Stimulated activated CD4-positive, alpha-beta T cell treated with anti-CD3 and anti-CD28 coated beads, TNF-alpha, amount 100 ng/mL, for 24 hours (primary cell): ENCODE results near the gene RNU7-1.

Experiments
- DNase-seq, 3 experiments: peaks; one replicate each; pipeline ENCODE4 v3.0.0-alpha.2; 2020; ENCODE audit warnings: low read depth in 3 of 3

Gene RNU7-1

GRCh38 chr12:6953442-6954315 lies 10.1 kb downstream of the RNU7-1 start:
- DNase-seq: peak; percentile 70 to 86 (median 72)

DNA sequence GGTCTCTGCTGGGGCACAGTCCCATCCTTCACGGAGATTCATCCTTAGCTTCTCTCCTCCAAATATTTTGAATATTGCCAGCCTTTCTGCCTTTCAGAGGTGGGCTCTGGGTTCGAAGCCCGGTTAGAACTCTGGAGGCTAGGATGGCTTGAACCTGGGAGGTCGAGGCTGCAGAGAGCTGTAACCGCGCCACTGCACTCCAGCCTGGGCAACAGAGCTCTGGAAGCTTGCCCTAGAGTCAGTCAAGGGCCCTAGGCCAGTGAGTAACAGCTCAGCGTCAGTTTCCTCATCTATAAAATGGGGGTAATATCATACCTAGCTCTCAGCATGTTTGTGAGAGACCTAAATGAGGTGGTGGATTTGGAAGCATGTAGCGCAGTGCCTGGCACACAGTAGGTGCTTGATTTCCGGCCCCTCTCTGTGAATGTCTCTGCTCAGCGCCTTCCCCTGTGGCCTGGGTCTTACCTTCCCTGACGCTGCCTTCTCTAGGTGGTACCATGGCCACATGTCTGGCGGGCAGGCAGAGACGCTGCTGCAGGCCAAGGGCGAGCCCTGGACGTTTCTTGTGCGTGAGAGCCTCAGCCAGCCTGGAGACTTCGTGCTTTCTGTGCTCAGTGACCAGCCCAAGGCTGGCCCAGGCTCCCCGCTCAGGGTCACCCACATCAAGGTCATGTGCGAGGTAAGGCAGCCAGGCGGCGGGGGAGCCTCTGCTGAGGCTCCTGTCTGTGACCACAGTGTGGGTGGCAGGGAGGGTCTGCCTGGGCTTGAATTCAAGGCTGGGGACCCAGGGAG lies 10.9 kb downstream of the RNU7-1 start:
- no peak for DNase-seq

DNA sequence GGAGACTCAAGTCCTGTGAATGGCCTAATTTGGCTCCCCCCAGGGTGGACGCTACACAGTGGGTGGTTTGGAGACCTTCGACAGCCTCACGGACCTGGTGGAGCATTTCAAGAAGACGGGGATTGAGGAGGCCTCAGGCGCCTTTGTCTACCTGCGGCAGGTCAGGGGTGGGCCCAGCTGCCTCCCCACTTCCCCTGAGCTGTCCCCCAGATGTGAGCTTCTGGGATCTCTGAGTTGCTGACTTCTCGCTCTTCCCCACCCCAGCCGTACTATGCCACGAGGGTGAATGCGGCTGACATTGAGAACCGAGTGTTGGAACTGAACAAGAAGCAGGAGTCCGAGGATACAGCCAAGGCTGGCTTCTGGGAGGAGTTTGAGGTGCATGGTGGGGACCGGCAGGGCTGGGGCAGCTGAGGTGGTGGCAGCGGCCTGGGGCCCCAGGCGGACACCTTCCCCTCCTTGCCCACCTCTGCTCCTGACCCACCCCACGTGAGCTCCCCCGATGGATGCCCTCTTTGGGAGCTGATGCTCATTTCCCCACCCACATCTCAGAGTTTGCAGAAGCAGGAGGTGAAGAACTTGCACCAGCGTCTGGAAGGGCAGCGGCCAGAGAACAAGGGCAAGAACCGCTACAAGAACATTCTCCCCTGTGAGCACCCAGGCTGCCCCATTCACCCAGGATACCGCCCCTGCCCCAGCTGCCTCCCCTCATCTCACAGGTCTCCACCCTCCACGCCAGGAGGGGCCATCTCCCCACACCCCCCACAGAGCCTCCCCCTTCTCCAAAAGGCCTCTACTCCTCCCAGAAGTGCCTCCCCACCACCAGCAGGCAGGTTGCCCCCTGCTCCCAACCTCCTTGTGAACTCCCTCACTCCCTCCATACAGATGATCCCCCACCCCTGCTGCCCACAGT lies 11.7 kb downstream of the RNU7-1 start:
- no peak for DNase-seq

GRCh38 chr12:6956021-6956727 lies 12.6 kb downstream of the RNU7-1 start:
- no peak for DNase-seq

DNA sequence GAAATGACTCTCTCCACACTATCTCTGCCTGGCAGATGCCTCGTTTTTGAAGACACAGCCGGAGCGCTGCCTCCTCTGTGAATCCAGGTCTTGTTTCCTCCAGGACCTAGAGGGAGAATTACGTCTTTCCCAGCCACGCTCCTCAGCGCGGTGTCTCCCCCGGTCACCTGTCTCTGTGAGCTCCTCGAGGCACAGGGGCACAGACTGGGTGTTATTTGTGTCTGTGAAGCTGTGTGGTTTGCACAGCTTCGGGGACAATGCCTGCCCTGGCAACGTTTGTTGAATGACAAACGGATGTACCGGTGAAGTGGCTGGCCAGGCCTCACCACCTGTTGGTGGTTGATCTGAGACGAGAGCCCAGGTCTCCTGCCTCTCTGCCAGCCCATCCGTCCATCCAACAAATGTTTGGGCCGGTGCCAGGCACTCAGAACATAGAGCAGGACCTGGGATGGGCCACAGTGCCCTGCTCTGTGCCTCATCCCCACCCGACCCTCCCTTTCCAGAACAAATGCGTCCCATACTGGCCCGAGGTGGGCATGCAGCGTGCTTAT lies 13.6 kb downstream of the RNU7-1 start:
- no peak for DNase-seq

DNA sequence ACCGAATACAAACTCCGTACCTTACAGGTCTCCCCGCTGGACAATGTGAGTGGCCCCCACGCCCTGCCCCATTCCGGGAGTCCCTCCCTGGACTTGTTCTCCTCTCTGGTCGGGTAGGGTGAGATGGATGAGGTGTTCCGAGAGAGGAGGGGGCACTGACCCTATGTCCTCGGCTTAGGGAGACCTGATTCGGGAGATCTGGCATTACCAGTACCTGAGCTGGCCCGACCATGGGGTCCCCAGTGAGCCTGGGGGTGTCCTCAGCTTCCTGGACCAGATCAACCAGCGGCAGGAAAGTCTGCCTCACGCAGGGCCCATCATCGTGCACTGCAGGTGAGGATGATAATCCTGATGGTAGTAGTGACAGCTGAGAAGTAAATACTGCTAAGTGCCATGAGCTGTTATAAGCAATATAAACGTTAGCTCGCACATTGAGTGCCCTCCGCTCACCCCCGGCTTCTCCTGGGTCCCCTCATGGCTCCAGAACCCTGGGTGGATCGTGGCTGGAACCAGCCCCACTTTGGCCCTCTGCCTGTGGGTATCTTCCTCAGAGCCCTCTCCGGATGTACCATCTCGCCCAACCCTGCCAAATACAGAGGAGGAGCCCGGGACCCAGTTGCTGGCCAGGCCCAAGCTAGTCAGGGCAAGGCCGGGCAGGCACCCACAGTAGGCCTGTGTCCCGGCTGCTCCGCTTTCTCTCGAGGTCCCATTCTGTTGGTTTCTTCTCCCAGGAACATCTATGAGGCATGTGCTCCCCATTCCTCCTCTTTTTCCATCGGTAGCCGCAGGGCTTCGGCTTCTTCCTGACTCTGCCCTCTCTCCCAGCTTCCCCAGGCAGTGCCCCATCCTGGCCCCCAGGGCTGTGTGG lies 14.4 kb downstream of the RNU7-1 start:
- DNase-seq: no peak

GRCh38 chr12:6958609-6959057 lies 15.0 kb downstream of the RNU7-1 start:
- no peak for DNase-seq

DNA sequence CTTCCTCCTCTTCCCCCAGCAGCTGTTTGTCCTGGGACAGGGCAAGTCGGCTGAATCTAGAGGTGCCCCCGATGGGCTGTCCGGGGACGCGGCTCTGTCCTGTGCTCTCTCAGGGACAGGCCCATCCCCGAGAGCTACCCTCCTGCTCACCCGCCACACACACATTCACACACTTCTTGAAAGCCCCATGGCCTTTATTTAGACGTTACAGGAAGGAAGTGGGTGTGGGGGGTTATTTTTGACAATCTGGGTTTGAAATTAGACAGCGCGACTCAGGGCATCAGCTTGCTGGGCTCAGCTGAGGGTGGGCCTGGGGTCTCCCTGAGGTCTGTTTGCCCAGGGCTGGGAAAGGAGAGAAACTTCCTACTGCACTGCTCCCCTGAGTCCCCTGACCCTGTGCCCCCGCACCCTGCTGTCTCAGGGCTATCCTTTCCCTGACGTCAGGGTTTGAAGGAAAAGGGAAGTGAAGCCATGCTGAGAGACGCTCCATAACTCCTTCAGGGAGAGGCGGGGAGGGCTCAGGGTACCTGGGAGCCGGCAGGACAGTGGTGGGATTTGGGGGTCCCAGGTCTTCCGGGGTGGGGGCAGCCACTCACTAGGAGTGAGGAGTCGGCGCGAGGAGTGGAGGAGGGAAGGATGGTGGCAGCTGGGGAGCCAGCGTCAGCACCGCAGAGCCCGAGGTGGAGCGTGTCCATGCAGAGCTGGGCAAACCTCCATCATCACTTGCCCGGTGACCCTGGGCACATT lies 15.6 kb downstream of the RNU7-1 start:
- peak in 1 of 3 experiments; percentile 60 for DNase-seq

DNA sequence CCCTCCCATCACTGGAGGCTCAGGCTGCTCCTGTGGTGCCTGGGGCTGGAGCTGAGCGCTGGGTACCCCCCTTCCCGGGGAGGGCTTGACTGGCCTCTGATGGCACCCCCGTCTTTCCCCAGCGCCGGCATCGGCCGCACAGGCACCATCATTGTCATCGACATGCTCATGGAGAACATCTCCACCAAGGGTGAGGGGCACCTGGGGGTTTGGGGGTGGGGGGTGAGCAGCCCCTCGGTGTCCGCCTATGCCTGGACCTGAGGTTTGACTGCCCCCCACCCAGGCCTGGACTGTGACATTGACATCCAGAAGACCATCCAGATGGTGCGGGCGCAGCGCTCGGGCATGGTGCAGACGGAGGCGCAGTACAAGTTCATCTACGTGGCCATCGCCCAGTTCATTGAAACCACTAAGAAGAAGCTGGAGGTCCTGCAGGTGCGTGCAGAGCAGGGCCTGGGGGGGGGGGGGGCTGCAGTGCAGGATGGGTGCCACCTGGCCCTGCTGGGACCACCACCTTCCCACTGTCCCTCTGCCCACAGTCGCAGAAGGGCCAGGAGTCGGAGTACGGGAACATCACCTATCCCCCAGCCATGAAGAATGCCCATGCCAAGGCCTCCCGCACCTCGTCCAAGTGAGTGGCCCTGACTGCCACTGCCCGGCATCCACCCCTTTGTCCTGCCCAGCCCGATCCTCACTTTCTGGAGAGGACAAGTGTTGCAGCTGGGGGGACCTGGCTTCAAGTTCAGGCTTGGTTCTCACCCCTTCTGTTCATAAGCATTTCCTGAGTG lies 16.4 kb downstream of the RNU7-1 start:
- no peak for DNase-seq

- no peak for DNase-seq
Measured at GRCh38 chr12:6960593-6961277, 17.1 kb downstream of the RNU7-1 start.

- DNase-seq: peak; percentile 89 to 95 (median 89)
Measured at GRCh38 chr12:6961278-6961694, 17.7 kb downstream of the RNU7-1 start.

DNA sequence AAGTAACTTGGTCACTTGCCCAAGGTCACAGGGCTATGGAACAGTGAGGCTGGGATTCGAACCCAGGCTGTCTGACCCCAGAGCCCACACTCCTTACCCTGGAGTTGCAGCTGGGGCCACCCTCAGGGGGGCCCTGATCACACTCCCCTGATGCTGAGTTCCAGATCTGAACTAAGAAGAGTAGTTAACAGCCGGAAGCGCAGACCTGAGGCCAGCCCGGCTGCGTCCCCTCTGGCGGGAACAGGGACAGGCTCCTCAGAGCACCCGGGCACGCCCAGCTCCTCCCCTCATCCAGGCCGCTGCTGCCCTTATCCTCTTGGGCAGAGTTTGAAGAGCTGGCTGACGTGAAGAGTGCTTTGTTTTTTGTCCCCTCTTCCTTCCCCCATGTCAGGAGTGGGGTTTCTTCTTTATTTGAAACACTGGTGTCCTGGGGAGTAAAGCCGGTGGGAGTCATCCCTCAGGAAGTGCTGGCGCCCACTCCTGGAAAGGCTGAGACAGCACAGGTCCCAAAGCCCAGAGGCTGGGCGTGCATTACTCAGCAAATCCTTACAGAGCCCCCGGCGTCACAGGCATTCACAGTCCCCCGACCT lies 18.2 kb downstream of the RNU7-1 start:
- peak in 1 of 3 experiments; percentile 68 for DNase-seq

DNA sequence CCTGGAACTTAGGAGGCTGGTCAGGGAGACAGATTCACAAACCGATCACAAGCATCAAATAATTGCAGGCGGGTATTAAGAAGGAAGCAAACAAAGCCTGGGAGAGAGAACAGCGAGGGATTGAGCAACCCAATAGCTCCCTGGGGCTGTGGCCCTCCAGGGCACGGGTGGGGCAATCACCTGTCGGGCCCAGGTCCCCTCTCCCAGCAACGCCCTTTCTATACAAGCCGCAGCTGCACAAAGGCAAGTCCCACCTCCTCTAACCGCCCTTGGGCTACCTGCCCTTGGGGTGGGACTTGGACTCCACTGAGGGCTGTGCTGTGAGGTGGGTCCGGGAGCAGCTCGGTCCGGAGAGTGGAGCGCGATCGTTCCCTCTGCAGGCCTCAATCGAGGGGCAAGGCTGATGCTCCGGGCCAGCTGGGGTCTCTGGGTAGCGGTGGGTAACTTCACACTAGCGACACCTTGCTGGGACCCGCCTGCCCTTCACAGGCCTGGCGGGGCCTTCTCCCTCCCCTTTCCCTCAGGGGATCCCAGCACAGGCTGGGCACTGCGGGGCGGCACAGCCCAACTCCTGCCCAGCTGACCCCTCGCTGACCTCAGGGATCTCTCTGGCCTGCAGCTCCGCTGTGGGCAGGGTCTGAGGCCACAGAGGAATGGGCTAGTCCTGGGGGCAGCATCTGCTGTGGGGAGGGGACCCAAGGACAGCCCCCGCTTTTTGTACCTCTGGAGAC lies 18.8 kb downstream of the RNU7-1 start:
- DNase-seq: no peak

DNA sequence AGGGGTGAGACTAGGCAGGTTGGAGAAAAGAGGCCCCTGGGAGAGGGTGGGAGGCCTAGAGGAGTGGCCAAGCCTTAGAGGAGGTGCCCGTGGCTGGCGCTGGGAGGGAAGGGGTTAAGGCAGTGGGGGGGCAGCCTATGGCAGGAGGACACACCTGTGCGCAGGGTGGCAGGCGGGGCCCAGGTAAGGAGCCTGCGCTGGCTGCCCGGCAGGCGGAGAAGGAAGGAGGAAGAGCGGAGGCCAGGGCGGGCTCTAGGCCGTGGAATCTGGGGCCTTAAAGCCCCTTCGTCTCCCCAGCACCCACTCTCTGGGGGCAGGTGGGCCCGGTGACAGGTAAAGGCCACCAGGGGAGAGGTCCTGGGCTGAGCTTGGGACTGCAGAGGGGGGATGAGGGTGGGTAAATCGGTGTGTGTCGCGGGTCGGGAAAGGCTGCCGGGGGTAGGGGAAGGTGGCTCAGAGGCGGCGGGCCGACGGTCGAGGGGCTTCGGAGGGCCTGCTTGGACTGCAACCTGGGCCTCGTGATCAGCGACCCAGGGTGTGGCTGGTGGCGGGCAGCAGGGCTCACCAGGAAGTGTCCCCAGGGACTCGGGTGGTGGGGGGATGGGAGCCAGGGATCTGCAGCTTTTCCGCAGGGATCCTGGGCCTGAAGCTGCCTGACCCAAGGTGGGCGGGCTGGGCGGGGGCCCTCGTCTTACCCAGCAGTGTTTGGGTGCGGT lies 19.6 kb downstream of the RNU7-1 start:
- no peak for DNase-seq

GRCh38 chr12:6963791-6964413 lies 20.3 kb downstream of the RNU7-1 start:
- no peak for DNase-seq
